H7 (cell line): ENCODE results near the gene CEP57. TPM values are rescaled to one million over a fixed set of nuclear protein-coding genes. Genes with fewer than 3 reads are reported as not detected.
"Not testable (repeated sequence)": the region's sequence is repeated elsewhere in the genome, so short reads cannot be mapped to it uniquely, and the experiment has no call there.

Source experiments
- DNase-seq: peaks from one replicate; pipeline ENCODE4 v3.0.0; 2012
- H3K27me3 ChIP-seq: 2 replicates; pipeline ENCODE4 v1.6.0; 2011; ENCODE audit warnings: mild to moderate bottlenecking, low read length; ENCODE audit not compliant: control insufficient read depth, insufficient read depth
- H3K36me3 ChIP-seq: replicated peaks from 2 replicates; pipeline ENCODE4 v1.5.1; 2011; ENCODE audit warnings: low read length; ENCODE audit not compliant: control insufficient read depth, insufficient read depth
- H3K4me3 ChIP-seq: 2 replicates; pipeline ENCODE4 v1.5.1; 2011; ENCODE audit warnings: low read depth, mild to moderate bottlenecking, control low read depth, low read length, moderate library complexity; ENCODE audit not compliant: insufficient read depth
- total RNA-seq: library from RNA; depleted of rRNA; stranded (reverse); fragments of >200 nt; shearing (Covaris generic); gene quantifications from 2 replicates; pipeline ENCODE4 v1.2.3, GENCODE V29; 2014; rRNA removed

Gene CEP57
- total RNA-seq, 1 experiment from 2014 or later: 55.2 TPM

- not testable (repeated sequence) for DNase-seq, H3K36me3 ChIP-seq, H3K27me3 ChIP-seq, H3K4me3 ChIP-seq
Observed at GRCh38 chr11:95854362-95854761, 64.1 kb downstream of the CEP57 start.

- H3K36me3 ChIP-seq, H3K27me3 ChIP-seq, H3K4me3 ChIP-seq, DNase-seq: not testable (repeated sequence)
Observed at GRCh38 chr11:95860024-95860423, 69.7 kb downstream of the CEP57 start.

- no peaks in the 10 kb centered on the region; the same call in none of the 2 replicates for H3K36me3 ChIP-seq
- no peak for DNase-seq
- H3K27me3 ChIP-seq: no peaks in the 10 kb centered on the region
- no peak overlapping the region for H3K4me3 ChIP-seq
Observed at GRCh38 chr11:95863486-95864140, 73.3 kb downstream of the CEP57 start.

- DNase-seq: no peak
Observed at GRCh38 chr11:95867105-95867504, 76.8 kb downstream of the CEP57 start.

GRCh38 chr11:95870877-95871276 is 80.6 kb downstream of the CEP57 start:
- H3K4me3 ChIP-seq, H3K27me3 ChIP-seq, DNase-seq, H3K36me3 ChIP-seq: not testable (repeated sequence)

More at GRCh38 chr11:95867105-95867504, 76.8 kb downstream of the CEP57 start:
- Histone ChIP-seq H3K27me3 (no peaks in the 10 kb centered on the region), H3K36me3 (no peaks in the 10 kb centered on the region; the same call in none of the 2 replicates), H3K4me3 (no peak overlapping the region)

GRCh38 chr11:95877291-95877690 is 87.0 kb downstream of the CEP57 start:
- no peak for DNase-seq
- no peak overlapping the region for H3K4me3 ChIP-seq
- no peaks in the 10 kb centered on the region for H3K27me3 ChIP-seq
- H3K36me3 ChIP-seq: no peaks in the 10 kb centered on the region; the same call in 1 of the 2 replicates

Other genes starting within 250 kb of the CEP57 start
- gene FAM76B, start 716 bp upstream of the CEP57 start, total RNA-seq: 25.0 and 38.3 TPM in 2 replicates
- gene MTMR2, start 133.6 kb downstream of the CEP57 start, total RNA-seq: 36.8 and 43.5 TPM in 2 replicates